H1 (cell line): ENCODE data around the gene SERPINA12.

Experiments used
- CTCF ChIP-seq, 3 experiments: IDR thresholded peaks; 1 replicate in 2 of 3; 2 replicates in 1 of 3; pipeline versions ENCODE4 v1.5.1 to v1.6.1; 2011; ENCODE audit warnings: low read length in 3 of 3, mild to moderate bottlenecking in 3 of 3, inconsistent platforms in 2 of 3, low read depth in 1 of 3, moderate library complexity in 1 of 3; ENCODE audit not compliant: insufficient read depth in 1 of 3; ENCODE audit errors: control extremely low read depth in 1 of 3
- EZH2 ChIP-seq: fragments of 200-600 bp; sonication (generic); IDR thresholded peaks from 2 replicates; pipeline ENCODE4 v1.7.1; 2012; ENCODE audit warnings: low read depth, mild to moderate bottlenecking, moderate library complexity, low read length, inconsistent platforms; ENCODE audit not compliant: severe bottlenecking
- KDM1A ChIP-seq: fragments of 200-600, 300-600 bp; sonication (generic); IDR thresholded peaks from 2 replicates; pipeline ENCODE4 v1.7.1; 2016; ENCODE audit warnings: mild to moderate bottlenecking, low read length, borderline replicate concordance

GRCh38 chr14:94472842-94473241 lies 36.4 kb downstream of the SERPINA12 start:
- TF ChIP-seq EZH2: no peak
- no peak for TF ChIP-seq CTCF (IDR thresholded peaks at IDR 0.05; ENCODE audit: control extremely low read depth in 1 of 3, insufficient read depth in 1 of 3, low read depth in 1 of 3, low read length in 3 of 3)
- no peak for TF ChIP-seq KDM1A
